ENCODE data around the gene GLMP. TPM values are rescaled to one million over a fixed set of nuclear protein-coding genes. Genes with fewer than 3 reads are reported as not detected.

The GLMP gene, protein sequence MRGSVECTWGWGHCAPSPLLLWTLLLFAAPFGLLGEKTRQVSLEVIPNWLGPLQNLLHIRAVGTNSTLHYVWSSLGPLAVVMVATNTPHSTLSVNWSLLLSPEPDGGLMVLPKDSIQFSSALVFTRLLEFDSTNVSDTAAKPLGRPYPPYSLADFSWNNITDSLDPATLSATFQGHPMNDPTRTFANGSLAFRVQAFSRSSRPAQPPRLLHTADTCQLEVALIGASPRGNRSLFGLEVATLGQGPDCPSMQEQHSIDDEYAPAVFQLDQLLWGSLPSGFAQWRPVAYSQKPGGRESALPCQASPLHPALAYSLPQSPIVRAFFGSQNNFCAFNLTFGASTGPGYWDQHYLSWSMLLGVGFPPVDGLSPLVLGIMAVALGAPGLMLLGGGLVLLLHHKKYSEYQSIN
- 10 to 100 TPM; 30.8 to 45.9 (median 42.1) TPM for total RNA-seq

- Histone ChIP-seq H3K27ac (peak within 1 kb of the TSS; percentile 63 to 81 (median 70)), H3K4me3 (peak within 1 kb of the TSS; percentile 52 to 84 (median 74)), H3K36me3 (peaks cover 0 to 18% (median 0%) of the 10 kb centered on the region in 3 donors), H3K4me1 (peaks cover 0 to 41% (median 19%) of the 10 kb centered on the region in 4 donors), H3K9me3 (no peaks in the 10 kb centered on the region), H3K27me3 (no peaks in the 10 kb centered on the region)
- TF ChIP-seq EP300 (IDR thresholded peaks at IDR 0.05), result peak in 1 of 2 donors; percentile 70
- no peak for TF ChIP-seq POLR2A (IDR thresholded peaks at IDR 0.05)
- WGBS, 2 donors, result 1% methylated on average over 17 of the region's 17 CpGs
- DNase-seq (ENCODE audit: low spot score in 2 of 2), result peak; percentile 49 to 75
These were observed at the start of gene GLMP for GRCh38 chr1:156295391-156295947. Gene GLMP (minus strand): TSS chr1:156295679. CDS start chr1:156295645, 34 bp downstream.

GRCh38 chr1:156344409-156344808 lies 48.9 kb upstream of the GLMP start:
- no peak for DNase-seq (ENCODE audit: low spot score in 2 of 2)
- 64 to 79% methylated on average over 3 of the region's 3 CpGs for WGBS, 2 donors
- Histone ChIP-seq H3K4me3 (no peak overlapping the region), H3K9me3 (no peaks in the 10 kb centered on the region), H3K27ac (no peak overlapping the region), H3K36me3 (no peaks in the 10 kb centered on the region), H3K4me1 (no peaks in the 10 kb centered on the region), H3K27me3 (peaks cover 0 to 5% of the 10 kb centered on the region in 2 donors)
- TF ChIP-seq EP300 (IDR thresholded peaks at IDR 0.05) (no peak), POLR2A (IDR thresholded peaks at IDR 0.05) (no peak)
- TF ChIP-seq, protein P1, sequence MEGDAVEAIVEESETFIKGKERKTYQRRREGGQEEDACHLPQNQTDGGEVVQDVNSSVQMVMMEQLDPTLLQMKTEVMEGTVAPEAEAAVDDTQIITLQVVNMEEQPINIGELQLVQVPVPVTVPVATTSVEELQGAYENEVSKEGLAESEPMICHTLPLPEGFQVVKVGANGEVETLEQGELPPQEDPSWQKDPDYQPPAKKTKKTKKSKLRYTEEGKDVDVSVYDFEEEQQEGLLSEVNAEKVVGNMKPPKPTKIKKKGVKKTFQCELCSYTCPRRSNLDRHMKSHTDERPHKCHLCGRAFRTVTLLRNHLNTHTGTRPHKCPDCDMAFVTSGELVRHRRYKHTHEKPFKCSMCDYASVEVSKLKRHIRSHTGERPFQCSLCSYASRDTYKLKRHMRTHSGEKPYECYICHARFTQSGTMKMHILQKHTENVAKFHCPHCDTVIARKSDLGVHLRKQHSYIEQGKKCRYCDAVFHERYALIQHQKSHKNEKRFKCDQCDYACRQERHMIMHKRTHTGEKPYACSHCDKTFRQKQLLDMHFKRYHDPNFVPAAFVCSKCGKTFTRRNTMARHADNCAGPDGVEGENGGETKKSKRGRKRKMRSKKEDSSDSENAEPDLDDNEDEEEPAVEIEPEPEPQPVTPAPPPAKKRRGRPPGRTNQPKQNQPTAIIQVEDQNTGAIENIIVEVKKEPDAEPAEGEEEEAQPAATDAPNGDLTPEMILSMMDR (IDR thresholded peaks at IDR 0.05), result no peak

DNA sequence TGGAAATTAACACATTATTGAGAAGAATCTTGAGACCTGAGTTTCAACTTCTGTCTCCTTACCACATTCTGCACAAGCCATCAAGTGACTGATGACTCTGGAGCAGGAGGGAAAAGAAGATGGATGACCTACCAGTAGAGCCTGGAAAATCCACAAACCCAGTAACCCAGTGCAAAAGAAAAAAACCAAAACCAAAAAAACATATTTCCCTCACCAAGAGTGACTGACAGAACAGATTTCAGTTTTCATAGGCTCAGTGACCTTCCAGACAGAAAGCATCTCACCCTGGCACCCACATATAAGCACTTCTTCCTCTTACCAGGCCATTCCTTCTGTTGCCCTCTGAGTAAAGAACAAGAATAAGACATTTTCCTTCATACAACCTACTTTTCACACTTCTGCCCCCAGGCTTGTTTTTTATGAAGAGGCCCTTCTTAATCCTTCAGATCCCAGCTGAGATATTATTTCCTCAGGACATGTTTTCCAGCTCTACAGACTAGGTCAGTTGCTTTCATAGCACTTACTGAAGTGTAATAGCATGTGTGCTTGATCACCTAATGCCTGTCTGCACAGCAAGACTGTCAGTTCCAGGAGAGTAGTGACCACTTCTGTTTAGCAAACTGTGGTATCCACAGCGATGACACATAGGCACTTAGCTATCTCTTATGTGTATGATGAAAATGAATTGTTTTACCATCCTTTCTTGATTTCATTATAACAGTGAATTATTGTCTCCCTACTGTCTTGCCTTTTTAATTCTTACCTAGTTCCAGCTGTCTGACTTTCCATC lies 46.9 kb upstream of the GLMP start:
- no peak for DNase-seq (ENCODE audit: low spot score in 2 of 2)
- peaks cover 0 to 5% of the 10 kb centered on the region in 2 donors for H3K27me3 ChIP-seq
- 86 to 90% methylated on average over 1 of the region's 1 CpG for WGBS, 2 donors
- TF ChIP-seq POLR2A (IDR thresholded peaks at IDR 0.05), result no peak
- TF ChIP-seq EP300 (IDR thresholded peaks at IDR 0.05), result no peak
- TF ChIP-seq, protein P1 (IDR thresholded peaks at IDR 0.05), result no peak
- H3K4me3 ChIP-seq, result no peak overlapping the region
- H3K36me3 ChIP-seq, result no peaks in the 10 kb centered on the region
- H3K4me1 ChIP-seq, result peaks cover 0 to 1% (median under 1%) of the 10 kb centered on the region in 4 donors
- H3K9me3 ChIP-seq, result no peaks in the 10 kb centered on the region
- H3K27ac ChIP-seq, result no peak overlapping the region

GRCh38 chr1:156338180-156338976 lies 42.9 kb upstream of the GLMP start, which contains the start of the genes CCT3 and TSACC:
Gene CCT3 (minus strand): TSS chr1:156338292. CDS start chr1:156338184, 108 bp downstream.
Gene TSACC (plus strand): TSS chr1:156338526. CDS start chr1:156339758, 1,232 bp downstream.
- Histone ChIP-seq H3K36me3 (peaks cover 0 to 22% (median 0%) of the 10 kb centered on the region in 3 donors), H3K27me3 (no peaks in the 10 kb centered on the region), H3K4me1 (peaks cover 0 to 28% (median 11%) of the 10 kb centered on the region in 4 donors), H3K27ac (peak within 1 kb of the TSS; percentile 64 to 88 (median 80)), H3K4me3 (peak within 1 kb of the TSS; percentile 59 to 81 (median 65)), H3K9me3 (no peaks in the 10 kb centered on the region)
- TF ChIP-seq, protein P1 (IDR thresholded peaks at IDR 0.05), result peak in 1 of 5 experiments; percentile 26
- TF ChIP-seq EP300 (IDR thresholded peaks at IDR 0.05), result peak; percentile 68 to 78
- TF ChIP-seq POLR2A (IDR thresholded peaks at IDR 0.05), result peak; percentile 44 to 65
- WGBS, 2 donors, result 1% methylated on average over 36 to 46 of the region's 47 CpGs
- peak; percentile 99 to 100 for DNase-seq (ENCODE audit: low spot score in 2 of 2)

DNA sequence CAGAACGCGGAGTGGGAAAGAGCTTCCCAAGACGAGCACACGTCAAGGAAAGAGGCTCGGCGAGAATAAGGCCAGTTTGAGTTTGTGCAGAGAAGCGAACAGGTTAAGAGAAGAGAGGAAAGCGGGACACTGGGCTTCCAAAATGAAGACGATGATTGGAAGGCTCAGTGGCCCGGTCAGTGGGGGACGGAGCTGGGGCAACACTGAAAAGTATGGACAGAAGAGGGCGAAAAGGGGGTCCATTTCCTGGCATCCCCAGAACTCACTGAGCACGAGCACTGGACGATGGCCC lies 42.4 kb upstream of the GLMP start:
- Histone ChIP-seq H3K9me3 (no peaks in the 10 kb centered on the region), H3K27ac (peak overlapping the region; percentile 64 to 88 (median 80)), H3K4me1 (peaks cover 0 to 28% (median 11%) of the 10 kb centered on the region in 4 donors), H3K36me3 (peaks cover 0 to 28% (median 2%) of the 10 kb centered on the region in 3 donors), H3K4me3 (peak overlapping the region; percentile 59 to 81 (median 65)), H3K27me3 (no peaks in the 10 kb centered on the region)
- WGBS, 2 donors, result 0% methylated on average over 14 of the region's 14 CpGs
- no peak for TF ChIP-seq POLR2A (IDR thresholded peaks at IDR 0.05)
- no peak for DNase-seq (ENCODE audit: low spot score in 2 of 2)

All from tibial nerve (tissue), 4 donors.